Hepatocyte (in vitro differentiated cells): Measurements from ENCODE around the gene FAM120A.

Source experiments
- CTCF ChIP-seq: fragments of 200-600 bp; sonication (generic); IDR thresholded peaks from 2 replicates; pipeline ENCODE4 v1.5.1; 2016; ENCODE audit warnings: antibody characterized with exemption, mild to moderate bottlenecking; ENCODE audit not compliant: poor library complexity
- EZH2phosphoT487 ChIP-seq: fragments of 200-600 bp; sonication (generic); IDR thresholded peaks from one replicate; pipeline ENCODE4 v1.6.1; 2018; ENCODE audit warnings: antibody characterized with exemption, mild to moderate bottlenecking, low read depth, moderate library complexity; ENCODE audit not compliant: unreplicated experiment, severe bottlenecking

- TF ChIP-seq EZH2phosphoT487 (no peak), CTCF (no peak)
These were observed 144.0 kb downstream of the FAM120A start for GRCh38 chr9:93595461-93595860.
